Activated naive CD4-positive, alpha-beta T cell treated with anti-CD3 and anti-CD28 coated beads, Interleukin-2, amount 50 U/mL, for 24 hours (primary cell): Measurements from ENCODE around the gene SLC4A4.

ENCODE experiments used
- H3K27ac Mint-ChIP-seq: one replicate; pipeline ENCODE4 v1.8.0; 2021; ENCODE audit warnings: mild to moderate bottlenecking, mixed read lengths
- H3K27me3 Mint-ChIP-seq: one replicate; pipeline ENCODE4 v1.8.0; 2021; ENCODE audit warnings: mixed read lengths
- H3K36me3 Mint-ChIP-seq: one replicate; pipeline ENCODE4 v1.8.0; 2021; ENCODE audit warnings: mixed read lengths
- H3K4me1 Mint-ChIP-seq: one replicate; pipeline ENCODE4 v1.8.0; 2021; ENCODE audit warnings: mixed read lengths
- H3K4me3 Mint-ChIP-seq: one replicate; pipeline ENCODE4 v1.8.0; 2021; ENCODE audit warnings: mild to moderate bottlenecking, mixed read lengths
- H3K9me3 Mint-ChIP-seq: one replicate; pipeline ENCODE4 v1.8.0; 2021; ENCODE audit warnings: mixed read lengths

Gene SLC4A4

DNA sequence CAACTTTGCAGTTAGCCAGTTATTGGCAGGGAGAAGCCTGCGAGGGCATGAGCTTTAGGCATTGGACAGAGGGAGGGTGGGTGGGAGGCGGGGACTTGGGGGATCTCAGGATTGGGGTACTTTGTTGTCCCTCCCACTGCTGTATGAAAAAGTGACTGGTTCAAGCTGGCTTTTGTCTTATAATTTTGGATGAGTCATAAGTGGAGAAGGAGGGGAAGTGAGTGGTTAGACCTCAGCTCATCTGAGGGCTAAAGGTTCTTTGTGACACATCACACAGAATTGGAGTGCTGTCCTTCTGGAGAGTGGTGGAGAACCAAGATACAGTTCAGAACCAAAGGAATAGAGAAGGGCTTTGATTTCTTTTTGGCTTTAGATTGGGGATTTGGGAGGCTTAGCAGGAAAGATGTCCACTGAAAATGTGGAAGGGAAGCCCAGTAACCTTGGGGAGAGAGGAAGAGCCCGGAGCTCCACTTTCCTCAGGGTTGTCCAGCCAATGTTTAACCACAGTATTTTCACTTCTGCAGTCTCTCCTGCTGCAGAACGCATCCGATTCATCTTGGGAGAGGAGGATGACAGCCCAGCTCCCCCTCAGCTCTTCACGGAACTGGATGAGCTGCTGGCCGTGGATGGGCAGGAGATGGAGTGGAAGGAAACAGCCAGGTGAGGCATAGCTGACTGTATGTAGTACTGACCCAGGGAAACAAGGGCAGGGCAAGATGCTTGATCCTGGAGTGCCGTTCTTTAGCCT is at the start of gene SLC4A4:
TSS of gene SLC4A4 (plus strand) at position 175 of the 748 bp plus-strand sequence.
- Mint-ChIP-seq H3K4me1 (no peaks in the 10 kb centered on the region), H3K27ac (no peak within 1 kb of the TSS), H3K9me3 (no peaks in the 10 kb centered on the region), H3K36me3 (no peaks in the 10 kb centered on the region), H3K27me3 (peaks cover 8% of the 10 kb centered on the region), H3K4me3 (no peak within 1 kb of the TSS)

DNA sequence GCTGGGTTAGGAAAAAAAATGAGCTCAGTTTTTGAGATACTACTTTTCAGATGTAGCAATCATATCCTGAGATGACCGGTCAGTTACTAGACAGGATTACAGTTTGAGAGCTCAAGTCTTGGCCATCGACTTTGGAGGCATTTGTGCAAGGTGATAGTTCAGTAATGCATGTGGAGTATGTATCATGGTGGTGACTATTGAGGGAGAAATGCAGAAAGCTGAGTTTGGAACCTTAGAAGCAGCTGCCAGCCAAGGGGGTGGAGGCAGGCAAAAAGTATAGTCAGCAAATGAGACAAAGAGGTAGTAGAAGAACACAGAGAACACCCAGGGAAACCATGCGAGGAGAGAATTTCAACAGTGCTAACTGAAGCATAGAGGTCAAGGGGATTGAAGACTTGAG is 48.7 kb upstream of the SLC4A4 start:
- H3K36me3 Mint-ChIP-seq = no peaks in the 10 kb centered on the region
- H3K27ac Mint-ChIP-seq = no peak overlapping the region
- no peaks in the 10 kb centered on the region for H3K9me3 Mint-ChIP-seq
- H3K4me1 Mint-ChIP-seq = no peaks in the 10 kb centered on the region
- no peak overlapping the region for H3K4me3 Mint-ChIP-seq
- peaks cover 3% of the 10 kb centered on the region for H3K27me3 Mint-ChIP-seq

DNA sequence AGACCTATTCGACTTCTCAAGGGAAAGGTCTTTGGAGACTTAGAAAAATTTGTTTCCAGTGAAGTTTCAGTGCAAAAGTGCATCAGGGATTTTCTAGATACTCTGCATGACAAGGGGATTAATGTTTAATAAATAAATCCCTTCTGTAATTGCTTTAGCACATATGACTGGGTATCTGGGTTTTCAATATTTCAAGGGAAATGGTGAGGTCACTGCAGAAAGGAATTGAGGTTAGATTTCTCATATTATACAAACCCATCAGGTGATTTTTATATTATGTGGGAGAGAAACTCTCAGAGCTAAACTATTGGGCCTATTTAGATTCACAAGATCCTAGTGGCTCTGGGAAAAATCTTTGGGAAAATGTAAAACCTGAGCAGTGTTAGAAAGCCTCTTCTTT is 48.3 kb upstream of the SLC4A4 start:
- Mint-ChIP-seq H3K27ac (no peak overlapping the region), H3K4me1 (no peaks in the 10 kb centered on the region), H3K9me3 (no peaks in the 10 kb centered on the region), H3K4me3 (no peak overlapping the region), H3K36me3 (no peaks in the 10 kb centered on the region), H3K27me3 (peaks cover 3% of the 10 kb centered on the region)

GRCh38 chr4:71292228-71292627 is 46.6 kb upstream of the SLC4A4 start:
- Mint-ChIP-seq H3K4me1 (no peaks in the 10 kb centered on the region), H3K27me3 (peaks cover 3% of the 10 kb centered on the region), H3K4me3 (no peak overlapping the region), H3K9me3 (no peaks in the 10 kb centered on the region), H3K36me3 (no peaks in the 10 kb centered on the region), H3K27ac (no peak overlapping the region)

GRCh38 chr4:71293705-71294104 is 45.1 kb upstream of the SLC4A4 start:
- H3K9me3 Mint-ChIP-seq = no peaks in the 10 kb centered on the region
- H3K27me3 Mint-ChIP-seq = peaks cover 5% of the 10 kb centered on the region
- no peaks in the 10 kb centered on the region for H3K4me1 Mint-ChIP-seq

GRCh38 chr4:71294301-71294700 is 44.5 kb upstream of the SLC4A4 start:
- Mint-ChIP-seq H3K9me3 (no peaks in the 10 kb centered on the region), H3K27me3 (peaks cover 6% of the 10 kb centered on the region), H3K27ac (no peak overlapping the region), H3K4me1 (no peaks in the 10 kb centered on the region), H3K4me3 (no peak overlapping the region), H3K36me3 (no peaks in the 10 kb centered on the region)

More at GRCh38 chr4:71293705-71294104, 45.1 kb upstream of the SLC4A4 start:
- Mint-ChIP-seq H3K4me3 (no peak overlapping the region), H3K27ac (no peak overlapping the region), H3K36me3 (no peaks in the 10 kb centered on the region)

DNA sequence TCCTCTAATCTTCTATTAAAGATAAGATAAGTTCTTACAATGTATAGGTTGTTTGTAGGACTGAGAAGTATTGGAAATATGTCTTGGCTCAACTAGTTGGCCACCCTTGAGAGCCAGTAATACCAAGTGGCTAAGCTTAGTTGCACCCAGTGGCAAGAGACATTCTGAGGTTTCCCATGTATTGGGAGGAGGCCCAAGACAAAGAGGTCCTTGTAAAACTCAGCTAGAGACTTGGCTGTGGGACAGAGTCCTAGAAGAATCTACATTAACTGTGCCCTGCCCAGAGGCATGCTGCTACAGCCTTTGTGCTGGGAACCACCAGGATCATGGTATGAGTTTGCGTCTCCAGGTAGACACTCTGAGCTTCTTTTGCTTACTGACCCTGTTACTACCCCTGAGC is 41.9 kb upstream of the SLC4A4 start:
- H3K4me3 Mint-ChIP-seq = no peak overlapping the region
- no peaks in the 10 kb centered on the region for H3K4me1 Mint-ChIP-seq
- H3K9me3 Mint-ChIP-seq = no peaks in the 10 kb centered on the region
- H3K27me3 Mint-ChIP-seq = peaks cover 4% of the 10 kb centered on the region
- H3K27ac Mint-ChIP-seq = no peak overlapping the region
- H3K36me3 Mint-ChIP-seq = no peaks in the 10 kb centered on the region

DNA sequence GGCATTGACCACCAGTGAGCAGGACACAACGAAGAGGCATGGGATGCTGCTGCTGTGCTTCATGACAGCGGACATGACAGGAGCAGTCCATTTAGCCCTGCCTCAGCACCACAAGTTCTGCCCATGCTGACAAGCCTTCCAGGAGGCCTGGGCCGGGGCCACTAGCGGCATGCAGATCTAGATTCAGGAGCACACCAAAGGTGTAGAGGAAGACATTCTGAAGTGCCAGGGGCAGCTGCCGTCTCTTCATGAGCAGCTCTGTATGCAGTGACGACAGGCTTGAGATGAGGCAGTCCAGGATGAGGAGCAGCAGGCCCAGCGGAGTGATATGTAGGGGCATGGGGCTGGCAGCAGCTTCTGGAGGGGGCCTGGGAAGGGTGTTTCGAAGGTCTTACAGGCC is 38.5 kb upstream of the SLC4A4 start:
- Mint-ChIP-seq H3K27ac (no peak overlapping the region), H3K9me3 (no peaks in the 10 kb centered on the region), H3K36me3 (no peaks in the 10 kb centered on the region), H3K27me3 (peaks cover 2% of the 10 kb centered on the region), H3K4me1 (no peaks in the 10 kb centered on the region), H3K4me3 (no peak overlapping the region)

- Mint-ChIP-seq H3K4me3 (no peak overlapping the region), H3K27me3 (peaks cover 2% of the 10 kb centered on the region), H3K36me3 (no peaks in the 10 kb centered on the region), H3K4me1 (no peaks in the 10 kb centered on the region), H3K9me3 (no peaks in the 10 kb centered on the region), H3K27ac (no peak overlapping the region)
Observed at GRCh38 chr4:71300964-71301363, 37.9 kb upstream of the SLC4A4 start.

DNA sequence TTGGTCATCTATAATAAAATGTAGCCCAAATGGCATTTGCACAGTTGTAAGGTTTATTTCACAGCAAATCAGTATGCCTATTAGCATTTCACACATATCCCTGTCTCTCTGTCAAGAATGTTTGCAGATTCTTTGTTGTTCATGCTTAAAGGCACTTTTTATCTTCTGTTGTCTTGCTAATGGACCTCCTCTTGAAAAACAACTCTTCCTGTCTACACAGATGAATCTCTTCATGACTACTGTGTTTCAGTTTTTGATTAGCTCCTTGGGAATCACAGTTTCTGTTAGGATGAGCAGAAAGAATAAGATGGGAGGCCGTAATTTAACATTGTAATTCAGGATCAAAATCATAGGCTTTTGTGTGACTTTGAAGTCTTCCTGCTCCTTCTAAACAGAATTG is 35.5 kb upstream of the SLC4A4 start:
- Mint-ChIP-seq H3K4me3 (no peak overlapping the region), H3K27ac (no peak overlapping the region), H3K4me1 (no peaks in the 10 kb centered on the region), H3K9me3 (no peaks in the 10 kb centered on the region), H3K27me3 (peaks cover 6% of the 10 kb centered on the region), H3K36me3 (no peaks in the 10 kb centered on the region)

GRCh38 chr4:71303850-71304249 is 35.0 kb upstream of the SLC4A4 start:
- no peaks in the 10 kb centered on the region for H3K36me3 Mint-ChIP-seq
- H3K27ac Mint-ChIP-seq = no peak overlapping the region
- H3K27me3 Mint-ChIP-seq = peaks cover 4% of the 10 kb centered on the region
- no peaks in the 10 kb centered on the region for H3K4me1 Mint-ChIP-seq
- no peak overlapping the region for H3K4me3 Mint-ChIP-seq
- H3K9me3 Mint-ChIP-seq = no peaks in the 10 kb centered on the region

GRCh38 chr4:71304289-71304850 is 34.5 kb upstream of the SLC4A4 start:
- Mint-ChIP-seq H3K36me3 (no peaks in the 10 kb centered on the region), H3K27me3 (peaks cover 4% of the 10 kb centered on the region), H3K9me3 (no peaks in the 10 kb centered on the region), H3K27ac (no peak overlapping the region), H3K4me1 (no peaks in the 10 kb centered on the region), H3K4me3 (no peak overlapping the region)

DNA sequence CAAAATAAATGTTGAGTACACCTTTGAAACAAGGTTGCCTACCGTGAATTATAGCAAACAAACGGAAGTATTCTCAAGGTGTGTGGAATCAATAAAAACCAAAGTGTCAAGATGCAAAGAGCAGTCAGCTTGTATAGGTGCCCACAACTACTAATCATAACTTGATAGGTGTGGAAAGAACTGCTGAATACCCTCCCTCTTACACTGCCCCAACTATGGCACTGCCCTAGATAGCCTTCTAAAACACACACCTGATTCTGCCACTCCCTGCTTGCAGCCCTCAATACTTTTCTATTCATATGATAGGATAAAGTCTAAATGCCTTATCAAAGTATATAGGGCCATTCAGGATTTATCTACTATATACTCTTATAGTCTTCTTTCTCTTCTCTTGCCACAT is 31.1 kb upstream of the SLC4A4 start:
- H3K4me3 Mint-ChIP-seq = no peak overlapping the region
- H3K9me3 Mint-ChIP-seq = peaks cover 5% of the 10 kb centered on the region
- H3K36me3 Mint-ChIP-seq = no peaks in the 10 kb centered on the region
- no peak overlapping the region for H3K27ac Mint-ChIP-seq
- H3K4me1 Mint-ChIP-seq = no peaks in the 10 kb centered on the region
- peaks cover 7% of the 10 kb centered on the region for H3K27me3 Mint-ChIP-seq

DNA sequence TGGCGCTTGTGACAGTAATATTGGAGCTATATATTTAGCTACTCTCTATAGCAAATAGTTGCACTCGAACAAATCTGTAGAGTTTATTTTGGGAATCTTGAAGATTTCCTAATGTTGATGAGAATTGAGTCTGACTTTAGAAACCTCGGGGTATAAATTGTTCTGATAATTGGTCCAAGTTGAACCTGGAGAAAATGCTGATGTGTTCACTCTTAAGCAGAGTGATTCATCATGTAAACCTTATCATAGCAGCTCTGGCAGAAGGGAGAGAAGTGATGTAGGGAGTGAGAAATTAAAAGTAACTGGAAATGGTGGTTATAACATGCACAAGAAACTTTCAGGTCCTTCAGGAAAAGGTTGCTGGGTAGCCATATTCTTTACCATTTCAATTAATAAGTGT is 16.4 kb upstream of the SLC4A4 start:
- no peaks in the 10 kb centered on the region for H3K4me1 Mint-ChIP-seq
- no peak overlapping the region for H3K27ac Mint-ChIP-seq
- no peaks in the 10 kb centered on the region for H3K36me3 Mint-ChIP-seq
- peaks cover 3% of the 10 kb centered on the region for H3K27me3 Mint-ChIP-seq
- no peak overlapping the region for H3K4me3 Mint-ChIP-seq
- H3K9me3 Mint-ChIP-seq = no peaks in the 10 kb centered on the region

GRCh38 chr4:71333368-71333767 is 5.5 kb upstream of the SLC4A4 start:
- H3K27me3 Mint-ChIP-seq = peaks cover 3% of the 10 kb centered on the region
- H3K4me3 Mint-ChIP-seq = no peak overlapping the region
- no peak overlapping the region for H3K27ac Mint-ChIP-seq
- peaks cover 10% of the 10 kb centered on the region for H3K9me3 Mint-ChIP-seq
- H3K36me3 Mint-ChIP-seq = no peaks in the 10 kb centered on the region
- no peaks in the 10 kb centered on the region for H3K4me1 Mint-ChIP-seq

DNA sequence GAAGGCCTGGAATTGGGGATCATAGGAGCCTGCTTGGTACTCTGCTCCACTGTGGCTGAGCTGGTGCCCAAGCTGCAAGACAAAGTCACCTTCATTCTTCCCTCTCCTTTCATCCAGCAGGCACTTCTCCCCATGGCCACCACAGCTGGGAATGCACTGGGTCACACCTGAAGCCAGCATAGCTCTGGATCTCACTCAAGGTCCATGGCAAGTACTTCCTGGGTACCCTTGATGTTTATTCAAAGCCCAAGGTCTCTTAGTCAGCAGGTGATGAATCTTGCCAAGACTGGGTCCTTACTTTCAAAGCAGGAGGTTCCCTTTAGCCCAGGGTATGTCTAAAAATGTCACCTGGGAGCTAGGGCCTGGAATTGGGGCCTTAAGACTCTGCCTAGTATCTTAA is 4.9 kb upstream of the SLC4A4 start:
- Mint-ChIP-seq H3K9me3 (peaks cover 5% of the 10 kb centered on the region), H3K4me3 (no peak overlapping the region), H3K36me3 (no peaks in the 10 kb centered on the region), H3K27ac (no peak overlapping the region), H3K4me1 (no peaks in the 10 kb centered on the region), H3K27me3 (peaks cover 2% of the 10 kb centered on the region)

DNA sequence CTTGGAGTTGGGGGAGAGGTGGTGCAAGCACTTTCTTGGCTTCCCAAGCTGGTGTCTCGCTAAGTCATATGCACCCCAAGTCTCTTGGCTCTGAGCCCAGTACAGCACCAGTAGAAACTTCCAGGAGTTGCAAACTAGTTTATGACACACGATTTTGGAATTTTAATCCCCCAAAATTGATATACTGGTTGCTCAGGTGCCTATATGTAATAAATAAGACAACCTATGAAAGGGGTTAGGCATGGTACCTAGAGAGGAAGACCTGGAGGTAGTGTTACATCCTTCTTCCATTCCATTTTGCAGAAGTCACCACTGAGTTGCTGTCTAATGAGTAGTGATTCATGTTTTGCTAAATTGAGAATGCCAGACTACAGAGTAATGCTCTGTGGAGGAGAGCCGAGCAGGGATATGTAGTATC is 4.3 kb upstream of the SLC4A4 start:
- Mint-ChIP-seq H3K36me3 (no peaks in the 10 kb centered on the region), H3K4me1 (no peaks in the 10 kb centered on the region), H3K4me3 (no peak overlapping the region), H3K9me3 (peaks cover 5% of the 10 kb centered on the region), H3K27me3 (peaks cover 2% of the 10 kb centered on the region), H3K27ac (no peak overlapping the region)
